ENCODE data around the gene NDST1.
"Not testable (repeated sequence)": the region's sequence is repeated elsewhere in the genome, so short reads cannot be mapped to it uniquely, and the experiment has no call there.

NDST1 gene

DNA sequence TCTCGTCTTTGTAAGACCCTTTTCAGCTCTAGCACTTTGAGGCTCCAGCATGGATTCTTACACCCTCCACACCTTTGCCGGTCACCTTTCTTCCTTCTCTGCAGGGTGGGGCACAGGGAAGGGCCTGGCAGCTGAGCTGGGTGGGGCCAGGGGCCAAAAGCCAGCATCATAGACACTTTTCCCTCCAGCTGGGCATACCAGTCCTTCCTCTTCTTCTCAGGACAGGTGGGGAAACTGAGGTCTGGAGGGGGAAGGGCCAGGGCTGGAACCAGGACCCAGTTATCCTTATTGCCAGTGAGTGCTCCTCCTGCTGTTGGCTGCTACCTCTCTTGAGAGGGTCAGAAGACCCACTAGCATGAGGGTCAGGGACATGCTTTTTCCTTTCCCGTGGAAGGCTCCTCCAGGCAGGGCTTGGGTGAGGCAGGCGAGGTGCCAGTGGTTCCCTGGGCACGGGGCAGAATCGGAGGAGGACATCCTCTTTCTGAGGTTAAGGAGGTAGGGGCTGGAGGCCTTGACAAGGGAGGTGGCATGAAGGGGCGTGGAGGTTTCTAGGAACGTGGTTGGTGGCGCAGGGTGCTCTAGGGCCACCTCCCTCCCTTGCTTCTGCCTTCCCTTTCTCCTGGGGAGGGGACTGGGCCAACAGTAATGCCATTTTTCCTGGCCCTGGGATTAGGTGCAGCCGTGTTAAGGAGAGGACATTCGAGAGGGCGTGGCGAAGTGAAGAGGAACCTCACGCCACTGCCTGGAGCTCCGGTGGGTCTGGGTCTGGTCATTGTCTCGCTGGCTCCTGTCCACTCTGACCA is at the start of gene NDST1:
TSS of gene NDST1 (plus strand) at position 658 of the 803 bp plus-strand sequence. CDS start 13,124 bp downstream, outside the sequence.
- no peak for DNase-seq

GRCh38 chr5:150458802-150459557 is 49.0 kb upstream of the NDST1 start:
- DNase-seq: peak; percentile 71 to 77

- no peak for DNase-seq
Measured at GRCh38 chr5:150460781-150461180, 47.1 kb upstream of the NDST1 start.

DNA sequence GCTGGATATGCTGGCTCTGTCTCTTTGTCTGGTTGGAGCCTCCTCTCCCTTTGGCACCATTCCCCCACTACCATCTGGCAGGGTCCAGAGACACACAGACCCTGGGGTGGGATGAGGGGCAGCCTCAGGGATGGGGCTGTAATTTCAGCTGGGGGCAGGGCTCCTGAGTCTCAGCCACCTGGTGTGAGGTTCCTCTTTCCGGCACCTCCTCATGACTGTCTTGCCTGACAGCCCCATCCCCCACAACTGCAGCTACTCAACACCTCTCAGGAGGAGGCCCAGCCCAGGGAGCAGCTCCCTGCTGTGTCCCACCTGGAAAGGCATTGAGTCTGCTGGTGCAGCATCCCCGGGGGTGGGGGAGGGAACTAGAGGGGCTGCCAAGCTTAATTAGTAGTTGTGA is 46.7 kb upstream of the NDST1 start:
- peak; percentile 40 for DNase-seq

DNA sequence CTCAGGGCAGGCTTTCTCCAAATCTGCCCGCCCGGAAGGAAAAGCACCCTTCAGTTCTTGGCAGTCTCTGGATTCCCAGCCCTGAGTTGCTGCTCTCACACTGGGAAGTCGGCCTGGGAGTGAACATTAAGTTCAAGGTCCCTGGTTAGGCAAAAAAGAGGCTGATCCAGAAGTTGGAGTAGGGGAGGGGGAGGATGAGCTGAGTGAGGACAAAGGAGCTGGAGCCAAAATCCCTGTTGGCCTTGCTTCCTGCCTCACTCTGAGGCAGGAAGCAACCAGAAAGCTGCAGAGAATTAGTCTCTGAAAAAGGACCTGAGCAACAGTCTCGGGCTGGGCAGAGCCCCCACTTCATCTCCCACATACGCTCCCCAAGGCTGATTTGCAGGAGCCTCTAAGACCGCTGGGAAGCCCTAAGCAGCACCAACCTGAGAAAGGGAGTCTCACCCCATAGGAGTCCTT is 43.3 kb upstream of the NDST1 start:
- no peak for DNase-seq

DNA sequence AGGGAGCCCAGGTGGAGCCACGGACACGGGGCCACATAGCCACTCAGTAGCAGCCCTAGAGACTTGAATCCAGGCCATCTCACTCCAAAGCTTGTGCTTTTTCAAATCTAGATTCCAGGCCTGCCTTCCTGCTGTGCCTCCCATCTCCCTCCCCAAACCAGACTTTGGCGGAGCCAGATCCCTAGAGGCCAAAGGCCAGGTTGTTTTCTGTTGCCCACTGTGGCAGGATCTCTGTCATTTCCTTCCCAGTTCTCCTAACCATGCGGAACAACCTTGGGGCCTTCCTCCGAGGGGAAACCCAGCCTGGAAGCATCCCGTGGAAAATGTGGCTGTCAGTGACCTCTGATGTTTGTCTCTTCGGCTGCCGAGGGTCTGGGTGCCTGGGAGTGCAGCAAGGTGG is 42.0 kb upstream of the NDST1 start:
- DNase-seq: no peak

- no peak for DNase-seq
Measured at GRCh38 chr5:150468206-150468605, 39.7 kb upstream of the NDST1 start.

GRCh38 chr5:150469718-150470469 is 38.0 kb upstream of the NDST1 start:
- DNase-seq: no peak

GRCh38 chr5:150473673-150474358 is 34.1 kb upstream of the NDST1 start:
- no peak for DNase-seq

GRCh38 chr5:150476568-150476967 is 31.4 kb upstream of the NDST1 start:
- DNase-seq: not testable (repeated sequence)

DNA sequence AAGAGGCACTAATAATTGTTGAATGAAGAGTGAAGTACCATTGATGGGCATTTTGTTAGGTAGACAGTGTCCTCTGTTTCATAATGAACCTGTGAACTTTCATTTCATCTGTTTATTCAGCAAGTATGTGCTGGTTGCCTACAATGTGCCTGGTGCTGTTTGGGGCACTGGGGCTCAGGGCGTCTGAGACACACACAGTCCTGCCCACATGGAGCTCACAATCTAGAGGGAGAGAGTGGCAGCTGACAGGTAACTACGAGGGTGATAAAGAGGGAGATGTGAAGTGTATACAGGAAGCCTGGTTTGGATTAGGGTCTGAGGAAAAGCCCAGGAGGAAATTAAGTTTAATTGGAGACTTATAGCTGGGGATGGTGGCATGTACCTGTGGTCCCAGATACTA is 28.5 kb upstream of the NDST1 start:
- no peak for DNase-seq

- DNase-seq: no peak
Measured at GRCh38 chr5:150481708-150481965, 26.3 kb upstream of the NDST1 start.

GRCh38 chr5:150481972-150482406 is 25.9 kb upstream of the NDST1 start:
- DNase-seq: no peak

DNA sequence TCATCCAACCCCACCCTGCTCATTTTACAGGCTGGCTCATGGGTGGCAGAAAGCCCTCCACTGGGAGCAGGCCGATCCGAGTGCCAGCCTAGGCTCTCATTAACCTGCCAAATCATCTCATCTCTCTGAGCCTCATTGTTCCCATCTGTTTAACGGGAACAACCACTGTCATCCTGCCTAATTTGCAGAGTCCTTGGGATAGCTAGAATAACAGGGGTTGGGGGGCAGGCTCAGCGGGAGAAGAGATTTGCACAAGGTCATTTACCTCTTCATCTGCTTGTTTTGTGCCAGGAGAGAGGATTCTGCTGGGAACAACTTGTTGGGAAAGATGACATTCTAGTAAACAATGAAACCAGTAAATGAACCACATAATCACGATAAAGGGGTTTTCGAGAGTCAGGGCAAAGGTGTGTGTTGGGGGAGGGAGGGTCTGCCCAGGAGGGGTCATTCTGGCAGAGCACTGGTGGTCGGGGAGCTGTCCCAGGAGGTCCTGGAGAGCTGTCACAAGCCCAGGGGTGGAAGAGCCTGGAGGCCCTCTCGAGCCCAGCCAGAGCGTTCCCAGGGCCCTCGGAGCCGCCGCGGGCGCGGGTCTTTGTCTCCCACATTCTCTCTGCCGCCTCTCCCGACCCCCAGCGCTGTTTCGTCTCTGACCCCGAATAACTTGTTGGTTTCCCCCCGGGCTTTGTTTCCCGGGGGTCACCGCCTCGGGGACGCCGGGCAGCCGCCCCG is 22.8 kb upstream of the NDST1 start:
- no peak for DNase-seq

GRCh38 chr5:150485693-150486401 is 22.1 kb upstream of the NDST1 start:
- DNase-seq: peak; percentile 19 to 34

- peak; percentile 61 to 69 for DNase-seq
Measured at GRCh38 chr5:150486402-150487198, 21.3 kb upstream of the NDST1 start.

DNA sequence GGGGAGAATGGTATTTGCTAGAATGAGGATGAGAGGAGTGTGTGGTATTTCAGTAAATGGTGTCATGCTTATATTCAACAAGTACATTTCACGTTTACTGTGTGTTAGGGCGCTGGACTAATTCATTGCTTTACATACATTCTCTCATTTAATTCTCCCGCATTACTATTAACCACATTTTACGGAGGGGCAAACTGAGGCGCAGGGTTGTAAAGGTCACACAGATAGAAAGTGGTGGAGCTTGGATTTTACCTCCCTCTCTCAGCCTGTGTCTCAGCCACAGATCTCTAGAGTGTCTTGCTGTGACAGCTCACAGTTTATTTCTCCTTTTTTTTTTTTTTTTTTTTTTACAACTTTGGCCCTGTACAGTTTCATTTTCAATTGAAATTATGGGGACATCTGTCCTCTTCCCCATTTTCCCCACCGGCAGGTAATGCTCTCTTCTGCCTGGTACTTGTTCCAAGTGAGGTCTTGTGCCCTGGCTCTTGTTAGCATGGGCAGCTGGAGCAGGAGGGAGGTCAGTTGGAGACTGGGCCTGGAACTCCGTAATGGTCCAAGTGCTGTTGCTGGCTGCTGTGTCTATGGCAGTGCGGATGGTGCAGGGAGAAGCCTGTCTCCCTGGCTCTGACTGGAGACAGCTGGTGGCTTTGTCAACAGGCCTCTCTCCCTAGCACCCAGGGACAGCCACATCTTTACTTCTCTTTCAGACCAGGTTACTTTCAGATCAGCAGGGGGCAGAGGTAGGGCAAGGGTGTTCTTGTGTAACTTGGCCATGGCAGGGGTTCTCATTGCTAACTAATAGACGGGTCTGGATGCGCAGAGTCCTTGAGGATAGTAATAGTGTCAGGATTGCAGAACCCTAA is 20.5 kb upstream of the NDST1 start:
- DNase-seq: peak; percentile 66 to 77

- peak; percentile 16 to 21 for DNase-seq
Measured at GRCh38 chr5:150488519-150489359, 19.2 kb upstream of the NDST1 start.

Measured in Kasumi-1 (cell line).